Measurements from ENCODE around the gene NAALAD2. TPM values are rescaled to one million over a fixed set of nuclear protein-coding genes. Genes with fewer than 3 reads are reported as not detected.
"Not testable (repeated sequence)": the region's sequence is repeated elsewhere in the genome, so short reads cannot be mapped to it uniquely, and the experiment has no call there.

The NAALAD2 gene
- 1 to 10 TPM in 2 of 3 donors, under 1 TPM in 1; 0.32 to 5.5 (median 4.0) TPM for polyA plus RNA-seq

GRCh38 chr11:90134478-90135003 lies at the start of gene NAALAD2:
Gene NAALAD2, plus strand, starts transcription at chr11:90134663. Its CDS starts 96 bp downstream, at chr11:90134759.
- WGBS, 3 donors, result 1% methylated on average over 25 of the region's 25 CpGs
- no peak within 1 kb of the TSS for H3K27ac ChIP-seq (ENCODE audit: low read depth, low read length)

GRCh38 chr11:90085650-90086049 lies 48.8 kb upstream of the NAALAD2 start, which contains the start of gene UBTFL1:
Gene UBTFL1, plus strand, starts transcription at chr11:90085950. Its CDS starts 0 bp downstream, at chr11:90085950.
- H3K27ac ChIP-seq (ENCODE audit: low read depth, low read length), result not testable (repeated sequence)
- WGBS, 3 donors, result 29 to 90% (median 83%) methylated on average over 2 of the region's 3 CpGs

GRCh38 chr11:90088731-90089130 lies 45.7 kb upstream of the NAALAD2 start:
- not testable (repeated sequence) for H3K27ac ChIP-seq (ENCODE audit: low read depth, low read length)
- 25 to 71% (median 64%) methylated on average over 1 to 2 of the region's 2 CpGs for WGBS, 3 donors

- H3K27ac ChIP-seq (ENCODE audit: low read depth, low read length), result not testable (repeated sequence)
- WGBS, 3 donors, result 87 to 90% (median 89%) methylated on average over 16 to 24 of the region's 28 CpGs
Measured at GRCh38 chr11:90095230-90095924, 39.1 kb upstream of the NAALAD2 start.

DNA sequence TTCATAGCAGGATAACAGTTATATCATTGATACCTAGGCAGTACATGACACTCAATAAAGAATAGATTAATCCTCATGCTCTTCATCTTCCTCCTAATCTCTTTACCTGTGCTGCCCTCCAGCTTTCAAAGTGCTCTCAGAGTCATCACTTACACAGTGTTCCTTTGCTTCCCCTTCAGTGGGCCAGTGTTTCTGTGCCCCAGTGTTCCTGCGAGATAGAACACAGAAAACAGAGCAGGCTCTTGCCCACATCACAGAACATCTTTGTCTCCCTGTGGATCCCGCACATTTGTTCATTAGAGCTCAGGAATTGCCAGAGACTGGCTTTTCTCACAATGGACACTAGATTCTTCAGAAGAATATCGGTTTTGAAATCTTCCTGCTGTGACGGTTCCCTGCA lies 36.2 kb upstream of the NAALAD2 start:
- WGBS, 3 donors, result 71 to 78% (median 73%) methylated on average over 4 of the region's 4 CpGs
- H3K27ac ChIP-seq (ENCODE audit: low read depth, low read length), result not testable (repeated sequence)

- no peak overlapping the region for H3K27ac ChIP-seq (ENCODE audit: low read depth, low read length)
- WGBS, 3 donors, result 48 to 76% (median 61%) methylated on average over 3 of the region's 3 CpGs
Measured at GRCh38 chr11:90100431-90100830, 34.0 kb upstream of the NAALAD2 start.

GRCh38 chr11:90113541-90113940 lies 20.9 kb upstream of the NAALAD2 start:
- H3K27ac ChIP-seq (ENCODE audit: low read depth, low read length), result no peak overlapping the region
- 2 to 4% (median 3%) methylated on average over 2 of the region's 2 CpGs for WGBS, 3 donors

- WGBS, 3 donors, result 94 to 97% (median 96%) methylated on average over 4 of the region's 4 CpGs
- no peak overlapping the region for H3K27ac ChIP-seq (ENCODE audit: low read depth, low read length)
Measured at GRCh38 chr11:90120191-90120590, 14.3 kb upstream of the NAALAD2 start.

- whole genome bisulfite sequencing, 3 donors, result 37 to 52% (median 39%) methylated on average over 1 of the region's 1 CpG
- no peak overlapping the region for H3K27ac ChIP-seq (ENCODE audit: low read depth, low read length)
Measured at GRCh38 chr11:90124371-90124770, 10.1 kb upstream of the NAALAD2 start.

DNA sequence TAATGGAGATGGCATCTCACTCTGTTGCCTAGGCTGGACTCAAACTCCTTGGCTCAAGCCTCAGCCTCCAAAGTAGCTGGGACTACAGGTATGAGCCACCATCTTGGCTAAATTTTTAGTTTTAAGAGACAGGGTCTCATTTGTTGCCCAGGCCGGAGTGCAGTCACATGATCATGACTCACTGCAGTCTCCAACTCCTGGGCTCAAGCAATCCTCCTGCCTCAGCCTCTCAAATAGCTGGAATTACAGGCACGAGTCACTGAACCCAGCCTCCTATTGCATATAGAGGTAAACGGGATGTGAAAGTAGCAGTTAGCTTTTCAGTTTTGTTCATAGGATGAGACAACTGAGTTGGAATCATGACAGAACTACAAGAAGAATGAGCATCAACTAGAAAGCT lies 9.5 kb upstream of the NAALAD2 start:
- 62 to 84% (median 73%) methylated on average over 3 of the region's 3 CpGs for WGBS, 3 donors
- no peak overlapping the region for H3K27ac ChIP-seq (ENCODE audit: low read depth, low read length)

GRCh38 chr11:90133560-90134477 lies 644 bp upstream of the NAALAD2 start:
- 17 to 27% (median 25%) methylated on average over 11 of the region's 11 CpGs for WGBS, 3 donors
- H3K27ac ChIP-seq (ENCODE audit: low read depth, low read length), result no peak overlapping the region

DNA sequence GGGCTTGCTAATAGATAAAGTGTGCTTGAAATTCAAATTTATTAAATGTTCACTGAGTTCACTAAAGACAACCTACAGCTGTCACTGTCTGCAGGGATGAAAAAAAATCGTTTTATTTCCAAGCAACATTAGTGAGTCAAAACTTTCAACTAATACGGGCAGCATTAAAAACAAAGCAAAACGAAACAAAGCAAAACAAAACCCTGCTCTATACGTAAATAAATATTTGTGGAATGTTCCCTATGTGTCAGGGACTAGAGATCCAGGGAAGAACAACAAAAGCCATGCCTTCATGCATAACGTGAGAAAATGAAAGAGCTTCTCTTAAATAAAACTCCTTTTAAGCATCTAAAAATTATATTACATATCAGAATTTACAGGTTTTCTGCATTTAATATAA lies 553 bp downstream of the NAALAD2 start:
- no peak overlapping the region for H3K27ac ChIP-seq (ENCODE audit: low read depth, low read length)
- 2 to 3% (median 3%) methylated on average over 5 of the region's 5 CpGs for WGBS, 3 donors

GRCh38 chr11:90148900-90149299 lies 14.4 kb downstream of the NAALAD2 start:
- H3K27ac ChIP-seq (ENCODE audit: low read depth, low read length), result no peak overlapping the region
- 91 to 98% (median 94%) methylated on average over 1 of the region's 1 CpG for WGBS, 3 donors

DNA sequence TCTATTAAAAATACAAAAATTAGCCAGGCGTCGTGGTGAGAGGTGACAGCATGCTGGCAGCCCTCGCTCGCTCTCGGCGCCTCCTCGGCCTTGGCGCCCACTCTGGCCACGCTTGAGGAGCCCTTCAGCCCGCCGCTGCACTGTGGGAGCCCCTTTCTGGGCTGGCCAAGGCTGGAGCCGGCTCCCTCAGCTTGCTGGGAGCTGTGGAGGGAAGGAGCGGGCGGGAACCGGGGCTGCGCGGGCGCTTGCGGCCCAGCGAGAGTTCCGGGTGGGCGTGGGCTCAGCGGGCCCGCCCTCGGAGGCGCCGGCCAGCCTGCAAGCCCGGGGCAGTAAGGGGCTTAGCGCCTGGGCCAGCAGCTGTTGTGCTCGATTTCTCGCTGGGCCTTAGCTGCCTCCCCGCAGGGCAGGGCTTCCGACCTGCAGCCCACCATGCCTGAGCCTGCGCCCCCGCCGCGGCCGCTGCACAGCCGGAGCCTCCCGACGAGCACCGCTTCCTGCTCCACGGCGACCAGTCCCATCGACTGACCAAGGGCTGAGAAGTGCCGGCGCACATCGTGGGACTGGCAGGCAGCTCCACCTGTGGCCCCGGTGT lies 32.6 kb downstream of the NAALAD2 start:
- not testable (repeated sequence) for H3K27ac ChIP-seq (ENCODE audit: low read depth, low read length)
- 93 to 96% (median 94%) methylated on average over 35 to 49 of the region's 49 CpGs for WGBS, 3 donors

DNA sequence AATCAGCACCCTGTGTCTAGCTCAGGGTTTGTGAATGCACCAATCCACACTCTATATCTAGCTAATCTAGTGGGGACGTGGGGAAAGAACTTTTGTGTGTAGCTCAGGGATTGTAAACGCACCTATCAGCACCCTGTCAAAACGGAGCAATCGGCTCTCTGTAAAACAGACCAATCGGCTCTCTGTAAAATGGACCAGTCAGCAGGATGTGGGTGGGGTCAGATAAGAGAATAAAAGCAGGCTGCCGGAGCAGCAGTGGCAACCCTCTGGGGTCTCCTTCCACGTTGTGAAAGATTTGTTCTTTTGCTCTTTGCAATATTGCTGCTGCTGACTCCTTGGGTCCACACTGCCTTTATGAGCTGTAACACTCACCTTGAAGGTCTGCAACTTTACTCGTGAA lies 33.2 kb downstream of the NAALAD2 start:
- not testable (repeated sequence) for H3K27ac ChIP-seq (ENCODE audit: low read depth, low read length)
- 77 to 83% (median 78%) methylated on average over 8 of the region's 8 CpGs for WGBS, 3 donors

DNA sequence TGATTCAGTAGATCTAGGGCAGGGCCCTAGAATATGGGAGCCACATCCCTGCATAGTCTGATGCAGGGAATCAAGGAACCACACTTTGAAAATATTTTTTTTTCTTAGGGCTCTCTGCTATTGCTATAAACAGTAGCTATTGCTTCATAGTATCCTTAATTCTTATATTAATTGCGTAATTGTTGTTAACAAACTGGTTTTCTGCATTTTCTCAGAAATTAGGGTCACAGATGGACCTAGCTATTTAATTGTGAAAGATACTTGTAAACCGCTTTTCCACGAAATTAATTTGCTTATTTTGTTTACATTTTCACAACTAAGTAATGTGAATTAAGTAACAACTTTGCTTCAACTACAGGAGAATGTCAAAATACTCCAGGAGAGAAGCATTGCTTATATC lies 34.1 kb downstream of the NAALAD2 start:
- H3K27ac ChIP-seq (ENCODE audit: low read depth, low read length), result no peak overlapping the region
- 77 to 88% (median 81%) methylated on average over 3 of the region's 3 CpGs for WGBS, 3 donors

- H3K27ac ChIP-seq (ENCODE audit: low read depth, low read length), result no peak overlapping the region
Measured at GRCh38 chr11:90171359-90171758, 36.9 kb downstream of the NAALAD2 start.

DNA sequence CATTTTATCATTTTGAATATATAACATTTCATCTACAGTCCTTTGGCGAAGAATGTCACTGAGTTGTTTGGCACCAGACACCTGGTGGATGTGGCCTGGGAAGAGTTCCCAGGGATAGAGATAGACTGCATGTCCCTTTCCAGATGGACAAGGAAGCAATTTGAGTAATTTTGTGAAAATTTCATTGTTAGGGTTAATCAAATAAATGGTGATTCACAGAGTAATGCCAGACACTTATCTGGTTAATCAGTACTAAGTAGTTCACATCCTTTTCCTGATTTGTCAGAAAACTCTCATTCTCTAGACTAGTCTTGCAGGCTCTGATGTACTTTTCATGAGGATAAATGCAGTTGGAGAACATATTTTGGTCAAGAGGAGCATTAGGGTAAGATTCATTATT lies 41.6 kb downstream of the NAALAD2 start:
- 91 to 100% (median 99%) methylated on average over 1 of the region's 1 CpG for WGBS, 3 donors
- no peak overlapping the region for H3K27ac ChIP-seq (ENCODE audit: low read depth, low read length)

DNA sequence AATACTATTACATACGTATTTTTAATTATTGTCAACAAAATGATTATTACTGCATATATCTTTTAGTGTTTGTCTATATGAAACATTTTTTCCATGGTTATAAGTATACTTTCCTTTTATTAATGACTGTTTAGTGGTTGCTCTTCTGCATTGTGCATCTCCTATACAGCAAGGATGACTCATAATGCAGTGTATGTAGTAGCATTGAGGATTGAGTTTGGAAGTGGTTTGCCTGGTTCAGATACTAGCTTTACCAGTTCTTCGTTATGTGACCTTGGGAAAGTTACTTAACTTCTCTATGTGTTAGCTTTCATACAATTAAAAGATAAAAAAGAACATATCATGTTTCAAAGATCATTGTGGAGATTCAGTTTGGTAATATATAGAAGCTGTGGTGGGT lies 44.3 kb downstream of the NAALAD2 start:
- H3K27ac ChIP-seq (ENCODE audit: low read depth, low read length), result no peak overlapping the region
- 66 to 98% (median 95%) methylated on average over 2 of the region's 2 CpGs for WGBS, 3 donors

All from adipose tissue (tissue), 3 donors.